Loucy (cell line): Measurements from ENCODE around the gene CCL25.

ENCODE experiments used
- CTCF ChIP-seq: fragments of 200-600 bp; sonication (generic); conservative IDR thresholded peaks from 2 replicates; pipeline ENCODE4 v1.5.1; 2014; ENCODE audit warnings: mild to moderate bottlenecking, antibody characterized with exemption, low read length
- EZH2phosphoT487 ChIP-seq: fragments of 200-600 bp; IDR thresholded peaks from 2 replicates; pipeline ENCODE4 v1.6.1; 2018; ENCODE audit warnings: antibody characterized with exemption, mild to moderate bottlenecking, moderate library complexity, borderline replicate concordance

- TF ChIP-seq CTCF = no peak
- no peak for TF ChIP-seq EZH2phosphoT487
These were observed 56.9 kb downstream of the CCL25 start for GRCh38 chr19:8109455-8109854.
